Measurements from ENCODE around the gene EEF2.

EEF2 gene

GRCh38 chr19:3987619-3988371 is 2.5 kb upstream of the EEF2 start:
- TF ChIP-seq CTCF (IDR thresholded peaks at IDR 0.05; ENCODE audit: insufficient read depth, low read depth, low read length, missing control alignments): peak; percentile 89
- peak overlapping the region; percentile 66 for H3K4me3 ChIP-seq (ENCODE audit: low read depth, low read length)
- peak; percentile 94 for DNase-seq (ENCODE audit: low read depth)

DNA sequence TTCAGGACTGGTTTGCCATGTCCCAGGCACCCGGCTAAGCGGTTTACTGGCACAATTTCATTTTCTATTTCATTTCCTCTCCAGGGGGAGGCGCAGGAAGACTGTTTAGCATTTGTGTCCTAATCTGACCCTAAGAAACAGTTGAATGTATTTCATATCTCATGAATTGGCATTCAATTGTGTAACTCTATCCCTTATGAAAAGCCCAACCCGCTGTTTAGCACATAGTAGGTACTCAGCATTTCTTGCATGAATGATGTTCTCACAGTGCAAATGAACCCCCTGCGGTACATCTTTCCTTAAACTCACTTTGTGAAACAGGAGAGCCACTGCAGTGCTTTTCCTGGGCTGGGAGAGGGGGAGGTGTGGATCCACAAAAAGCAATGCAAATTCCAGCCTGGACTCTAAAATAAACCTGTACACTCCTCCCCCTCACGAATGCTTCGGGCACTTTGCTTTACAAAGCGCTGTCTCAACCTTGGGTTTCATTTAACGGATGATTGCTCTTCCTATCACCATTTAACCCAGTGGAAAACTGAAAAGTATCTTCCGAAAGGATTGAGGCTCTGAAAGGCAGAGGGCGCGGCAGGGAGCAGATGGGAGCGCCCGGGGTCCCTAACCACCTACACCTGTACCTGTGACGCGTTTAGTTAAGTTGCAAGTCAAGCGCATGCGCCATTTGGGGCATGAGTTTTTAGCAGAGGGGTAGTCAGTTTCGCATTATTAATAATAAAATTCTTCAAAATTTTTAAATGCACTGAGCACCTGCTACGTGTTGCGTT is 1.2 kb upstream of the EEF2 start:
- peak; percentile 46 for TF ChIP-seq CTCF (IDR thresholded peaks at IDR 0.05; ENCODE audit: insufficient read depth, low read depth, low read length, missing control alignments)
- peak overlapping the region; percentile 66 for H3K4me3 ChIP-seq (ENCODE audit: low read depth, low read length)
- peak; percentile 84 for DNase-seq (ENCODE audit: low read depth)

DNA sequence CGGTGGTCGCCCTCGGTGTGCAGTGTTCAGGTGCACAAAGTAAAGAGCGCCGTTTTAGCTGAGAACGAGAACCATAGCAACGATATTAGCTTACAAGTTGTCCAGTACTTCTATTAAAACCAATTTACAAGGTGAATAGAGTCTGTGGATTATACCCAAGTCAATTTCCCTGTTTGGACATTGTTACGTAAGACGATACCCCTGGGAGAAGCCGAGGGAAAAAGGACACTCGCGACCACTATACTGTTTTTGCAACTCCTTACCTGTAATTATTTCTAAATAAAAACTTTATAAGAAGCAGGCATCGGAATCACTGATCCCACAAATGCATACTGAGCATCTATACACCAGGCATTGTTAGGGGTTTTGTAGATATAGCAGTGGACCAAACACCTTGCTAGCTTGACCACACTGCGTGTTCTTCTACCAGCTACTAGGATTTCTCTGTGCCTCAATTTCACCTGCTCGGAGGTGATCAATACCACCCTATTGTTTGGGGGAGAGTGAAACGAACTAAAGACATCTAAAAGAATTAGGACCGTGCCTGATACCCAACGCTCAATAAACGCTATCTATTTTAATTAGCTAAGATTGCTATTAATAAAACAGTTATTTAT is 488 bp upstream of the EEF2 start:
- no peak for TF ChIP-seq CTCF (IDR thresholded peaks at IDR 0.05; ENCODE audit: insufficient read depth, low read depth, low read length, missing control alignments)
- peak overlapping the region; percentile 66 for H3K4me3 ChIP-seq (ENCODE audit: low read depth, low read length)
- DNase-seq (ENCODE audit: low read depth): no peak

- H3K4me3 ChIP-seq (ENCODE audit: low read depth, low read length): peak overlapping the region; percentile 77
- DNase-seq (ENCODE audit: low read depth): no peak
- TF ChIP-seq CTCF (IDR thresholded peaks at IDR 0.05; ENCODE audit: insufficient read depth, low read depth, low read length, missing control alignments): no peak
Measured at GRCh38 chr19:3984584-3984907, 717 bp downstream of the EEF2 start.

DNA sequence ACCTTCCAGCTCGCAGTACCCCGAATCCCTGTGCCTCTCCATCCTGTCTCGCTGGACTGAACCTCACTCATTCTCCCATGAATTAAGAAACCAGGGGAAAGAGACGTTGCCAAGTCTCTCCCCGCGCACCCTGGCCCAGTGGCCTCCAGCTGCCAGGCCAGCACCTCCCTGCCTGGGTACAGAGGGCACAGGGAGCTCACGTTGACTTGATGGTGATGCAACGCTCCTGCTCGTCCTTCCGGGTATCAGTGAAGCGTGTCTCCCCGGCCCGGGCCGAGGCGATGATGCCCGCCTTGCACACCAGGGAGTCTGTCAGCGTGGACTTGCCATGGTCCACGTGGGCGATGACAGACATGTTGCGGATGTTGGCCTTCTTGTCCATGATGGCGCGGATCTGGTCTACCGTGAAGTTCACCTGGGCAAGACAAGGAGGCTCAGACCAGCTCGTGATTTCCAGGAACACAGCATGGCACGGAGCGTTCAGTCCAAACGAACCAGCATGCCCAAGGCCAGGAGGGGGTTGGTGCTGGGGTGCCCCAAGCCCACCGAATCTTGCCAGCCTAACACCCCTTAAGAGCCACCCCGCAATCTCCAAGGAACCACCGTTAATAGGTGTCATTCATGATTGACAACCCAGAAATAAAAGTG is 1.2 kb downstream of the EEF2 start:
- peak; percentile 71 for DNase-seq (ENCODE audit: low read depth)
- no peak for TF ChIP-seq CTCF (IDR thresholded peaks at IDR 0.05; ENCODE audit: insufficient read depth, low read depth, low read length, missing control alignments)
- H3K4me3 ChIP-seq (ENCODE audit: low read depth, low read length): peak overlapping the region; percentile 77

DNA sequence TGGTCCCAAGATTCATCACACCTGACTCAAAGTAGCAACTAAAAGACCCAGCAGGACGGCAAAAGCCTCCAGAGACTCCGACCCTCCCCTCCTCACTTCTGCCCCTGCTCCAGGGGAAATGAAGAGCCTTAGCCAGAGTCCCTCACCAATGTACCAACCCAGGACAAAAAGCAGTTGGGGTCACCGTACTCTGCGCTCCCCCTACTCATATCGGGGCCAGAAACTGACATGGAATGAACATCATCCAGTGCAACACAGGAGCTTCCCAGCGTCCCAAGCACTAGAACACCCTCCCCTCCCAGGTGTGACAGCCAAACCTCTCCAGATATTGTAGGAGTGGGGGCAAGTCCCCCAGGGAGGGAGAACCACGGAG is 1.7 kb downstream of the EEF2 start:
- no peak for DNase-seq (ENCODE audit: low read depth)
- TF ChIP-seq CTCF (IDR thresholded peaks at IDR 0.05; ENCODE audit: insufficient read depth, low read depth, low read length, missing control alignments): no peak
- H3K4me3 ChIP-seq (ENCODE audit: low read depth, low read length): peak overlapping the region; percentile 77
